NCI-H2171 (cell line): ENCODE data around the gene RAMACL.
"Not testable (repeated sequence)": the region's sequence is repeated elsewhere in the genome, so short reads cannot be mapped to it uniquely, and the experiment has no call there.

ENCODE experiments used
- DNase-seq: peaks from one replicate; lab custom pipeline; 2025; lab: John Stamatoyannopoulos, UW

Gene RAMACL

GRCh38 chr6:166586424-166587156, at the start of gene RAMACL:
RAMACL (minus strand) TSS chr6:166586678; CDS start chr6:166586477, 201 bp downstream.
- no peak for DNase-seq

GRCh38 chr6:166635013-166635970, 48.8 kb upstream of the RAMACL start:
- DNase-seq: no peak

- DNase-seq: not testable (repeated sequence)
Observed at GRCh38 chr6:166634581-166634980, 48.1 kb upstream of the RAMACL start.

- DNase-seq: no peak
Observed at GRCh38 chr6:166633732-166634535, 47.5 kb upstream of the RAMACL start.

- DNase-seq: no peak
Observed at GRCh38 chr6:166632731-166633130, 46.3 kb upstream of the RAMACL start.

- no peak for DNase-seq
Observed at GRCh38 chr6:166630462-166630861, 44.0 kb upstream of the RAMACL start.

- DNase-seq: no peak
Observed at GRCh38 chr6:166629628-166630027, 43.1 kb upstream of the RAMACL start.

GRCh38 chr6:166627875-166628801, 41.7 kb upstream of the RAMACL start:
- peak; percentile 80 for DNase-seq

- peak; percentile 95 for DNase-seq
Observed at GRCh38 chr6:166627033-166627874, 40.8 kb upstream of the RAMACL start, which contains the start of gene RPS6KA2. RPS6KA2 (minus strand) TSS chr6:166627251; CDS start chr6:166627019, 232 bp downstream.

GRCh38 chr6:166626177-166627032, 39.9 kb upstream of the RAMACL start:
- DNase-seq: peak; percentile 52

- DNase-seq: no peak
Observed at GRCh38 chr6:166625356-166625755, 38.9 kb upstream of the RAMACL start.

GRCh38 chr6:166624275-166624674, 37.8 kb upstream of the RAMACL start:
- DNase-seq: no peak

GRCh38 chr6:166623318-166623717, 36.8 kb upstream of the RAMACL start:
- DNase-seq: no peak

GRCh38 chr6:166621114-166621540, 34.6 kb upstream of the RAMACL start:
- no peak for DNase-seq

GRCh38 chr6:166620478-166621113, 34.1 kb upstream of the RAMACL start:
- DNase-seq: no peak

- no peak for DNase-seq
Observed at GRCh38 chr6:166619912-166620311, 33.4 kb upstream of the RAMACL start.

- no peak for DNase-seq
Observed at GRCh38 chr6:166618866-166619761, 32.6 kb upstream of the RAMACL start.
